ENCODE results near the gene ACY1.

ACY1 gene

DNA sequence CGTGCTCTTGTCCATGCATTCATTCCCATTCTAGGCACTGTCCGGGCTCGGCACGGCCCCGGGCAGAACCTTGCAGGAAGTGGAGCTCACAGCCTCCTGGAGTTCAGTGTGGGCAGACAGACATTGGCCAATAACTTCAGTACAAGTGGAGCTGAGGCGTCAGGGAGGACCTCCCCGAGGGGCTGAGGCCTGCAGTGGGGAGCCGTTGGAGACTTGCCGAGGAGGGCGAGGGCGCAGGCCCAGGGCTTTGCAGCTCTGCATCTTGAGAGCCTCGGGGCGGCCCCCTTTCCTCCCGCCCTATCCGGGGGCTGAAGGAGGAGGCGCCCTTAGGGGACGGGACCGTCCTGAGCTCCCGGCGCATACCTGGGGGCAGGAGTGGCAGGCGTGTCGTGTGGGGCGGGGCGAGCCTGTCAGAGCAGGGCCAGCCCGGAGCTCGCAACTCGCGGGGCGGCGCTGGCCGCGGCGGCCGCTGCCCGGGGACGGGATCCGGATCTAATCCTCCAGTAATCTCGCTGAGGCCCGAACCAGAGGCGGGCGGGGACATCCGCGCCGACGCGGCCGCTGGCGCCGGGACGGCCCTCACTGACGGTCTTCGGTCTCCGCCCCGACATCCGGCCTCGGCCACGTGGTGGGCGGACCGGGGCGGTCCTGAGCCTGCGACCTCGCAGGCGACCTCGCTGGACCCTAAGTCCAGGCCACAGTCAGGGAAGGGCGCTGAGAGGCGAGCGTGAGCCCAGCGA is at the start of gene ACY1:
ACY1 (plus strand) TSS at position 698 of the 740 bp plus-strand sequence. CDS start 530 bp downstream, outside the sequence.
- no peak for DNase-seq

DNA sequence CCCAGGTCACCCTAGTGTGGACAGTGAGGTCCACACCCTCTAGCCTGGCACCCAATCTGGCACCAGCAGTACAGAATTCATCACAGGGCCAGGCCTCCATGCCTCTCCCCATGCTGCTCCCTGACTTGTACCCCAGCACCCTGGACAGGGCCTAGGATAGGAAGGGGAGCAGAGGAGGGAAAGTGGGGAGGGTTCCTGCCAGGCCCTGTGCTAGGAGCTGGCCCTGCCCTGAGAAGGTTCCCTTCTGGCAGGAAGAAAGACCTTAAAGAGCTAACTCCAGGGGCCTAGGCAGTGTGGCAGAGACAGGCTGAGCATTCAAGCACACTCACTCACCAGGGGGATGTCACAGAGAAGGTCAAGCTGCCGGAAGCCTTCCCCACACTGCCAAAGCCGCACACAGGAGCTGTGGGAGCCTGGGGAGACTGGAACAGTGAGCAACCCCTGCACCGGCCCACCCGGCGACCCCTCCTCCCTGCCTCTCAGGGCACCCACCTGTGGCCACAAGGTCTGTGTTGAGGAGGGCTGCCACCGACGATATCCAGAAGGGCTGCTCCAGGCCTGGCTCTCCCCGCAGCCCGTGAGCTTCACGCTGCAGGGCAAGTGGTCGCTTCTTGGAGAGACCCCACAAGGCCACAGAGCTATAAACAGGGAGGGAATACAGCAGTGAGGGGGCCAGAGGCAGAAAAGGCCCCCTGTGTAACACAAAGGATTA is 49.0 kb upstream of the ACY1 start:
- no peak for DNase-seq

DNA sequence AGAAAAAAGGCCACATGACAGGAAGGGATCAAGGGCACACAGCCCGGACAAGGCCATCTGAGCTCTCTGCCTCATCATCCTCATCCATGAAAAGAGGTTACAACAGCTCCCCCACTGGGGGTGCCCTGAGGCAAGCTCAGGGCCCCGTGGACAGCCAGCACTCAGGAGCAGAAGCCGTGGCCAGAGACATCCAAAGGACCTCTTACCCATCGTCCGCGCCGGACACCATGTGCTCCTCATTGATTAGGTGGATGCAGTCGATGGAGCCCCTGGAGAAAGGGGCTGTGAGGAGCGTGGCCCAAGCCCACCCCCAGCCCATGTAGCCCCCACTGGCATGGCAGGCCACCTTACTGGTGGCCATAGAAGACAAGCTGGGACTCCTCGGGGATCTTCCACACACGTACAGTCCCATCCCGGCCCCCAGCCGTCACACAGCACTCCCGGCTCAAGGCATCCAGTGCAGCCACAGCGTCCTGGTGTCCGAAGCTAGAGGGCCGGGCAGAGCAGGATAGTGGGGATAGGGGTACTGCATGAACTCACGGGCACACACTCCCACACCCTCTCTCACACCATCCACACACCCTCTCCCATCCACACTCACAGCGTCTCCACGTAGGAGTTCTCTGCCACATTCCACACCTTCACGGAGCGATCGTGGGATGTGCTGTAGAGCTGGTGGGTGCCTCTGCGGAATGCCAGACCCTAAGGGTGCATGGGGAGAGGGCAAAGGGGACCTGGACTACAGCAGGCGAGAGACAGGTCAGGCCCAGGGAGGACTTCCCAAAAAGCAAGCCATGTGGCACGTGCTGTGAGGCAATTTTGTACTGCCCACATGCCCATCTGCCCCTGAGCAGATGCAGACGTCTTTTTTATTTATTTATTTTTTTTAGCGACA is 48.1 kb upstream of the ACY1 start:
- DNase-seq, result no peak

GRCh38 chr3:51935886-51936755 is 47.2 kb upstream of the ACY1 start:
- no peak for DNase-seq

- DNase-seq, result no peak
These were observed 46.3 kb upstream of the ACY1 start for GRCh38 chr3:51937014-51937413.

DNA sequence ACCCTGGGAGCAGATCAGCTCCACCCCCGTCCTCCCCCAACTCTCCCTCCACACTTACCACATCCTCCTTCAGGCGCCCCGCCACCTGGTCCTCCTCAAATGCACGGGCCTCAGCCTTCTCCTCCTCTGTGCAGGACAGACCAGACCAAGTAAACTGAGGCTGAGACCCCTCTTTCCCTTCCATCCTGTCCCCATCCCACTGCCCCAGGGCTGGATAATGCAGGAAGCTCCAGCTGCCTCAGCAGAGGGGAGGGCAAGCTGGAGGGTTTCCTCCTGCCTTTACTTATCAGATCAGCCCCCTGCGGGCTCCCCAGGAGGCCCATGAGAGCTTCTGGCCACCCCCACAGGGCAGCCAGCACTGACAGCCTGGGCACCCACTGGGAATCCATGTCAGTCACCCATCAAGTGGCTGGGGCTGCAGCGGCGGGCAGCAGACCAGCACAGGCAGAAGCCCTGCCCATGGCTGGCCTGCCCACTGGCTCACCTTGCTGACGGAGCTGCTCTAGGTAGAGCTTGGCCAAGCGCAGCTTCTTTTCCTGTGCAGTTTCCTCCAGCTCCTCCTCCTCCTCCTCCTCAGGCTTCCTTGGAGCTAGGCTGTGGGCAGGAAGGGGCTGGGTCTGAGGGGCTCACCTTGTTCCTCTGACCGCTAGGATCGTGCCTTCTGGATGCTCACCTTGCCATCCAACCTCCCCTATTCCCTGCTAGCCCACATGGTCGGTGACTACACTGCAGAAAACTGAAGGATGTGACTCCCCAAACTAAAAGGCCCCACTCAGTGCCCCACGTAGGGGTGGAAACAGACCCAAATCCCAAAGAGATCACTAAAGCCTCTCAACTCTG is 45.5 kb upstream of the ACY1 start:
- no peak for DNase-seq

DNA sequence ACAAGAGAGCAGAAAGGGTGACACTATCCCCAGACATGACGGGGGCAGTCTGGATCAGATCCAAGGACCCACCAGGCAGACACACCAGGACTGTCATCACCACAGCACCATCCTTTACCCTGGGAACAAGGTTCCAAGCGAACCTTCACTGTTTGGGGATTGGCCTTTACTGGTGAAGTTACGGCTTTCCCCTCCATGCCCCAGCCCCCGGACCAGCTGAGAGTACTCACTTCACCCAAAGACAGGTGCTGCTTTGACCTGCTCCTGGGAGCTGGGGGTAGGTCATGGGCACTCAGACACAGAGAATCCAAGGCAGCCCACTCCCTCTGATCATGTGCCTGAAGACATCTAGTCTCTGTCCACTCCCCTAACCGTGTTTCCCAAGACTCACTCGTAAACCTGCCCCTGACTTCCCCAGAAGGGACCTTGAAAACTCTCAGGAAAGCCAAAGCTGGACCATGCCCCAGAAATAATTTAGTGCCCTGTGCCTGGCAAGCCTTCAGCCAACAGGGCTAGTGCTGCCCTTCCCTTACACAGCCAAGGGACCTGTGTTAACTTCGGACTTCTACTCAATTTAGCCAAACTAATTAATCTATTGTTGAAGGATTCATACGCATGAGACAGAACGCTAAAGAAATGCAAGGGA is 44.4 kb upstream of the ACY1 start:
- no peak for DNase-seq

DNA sequence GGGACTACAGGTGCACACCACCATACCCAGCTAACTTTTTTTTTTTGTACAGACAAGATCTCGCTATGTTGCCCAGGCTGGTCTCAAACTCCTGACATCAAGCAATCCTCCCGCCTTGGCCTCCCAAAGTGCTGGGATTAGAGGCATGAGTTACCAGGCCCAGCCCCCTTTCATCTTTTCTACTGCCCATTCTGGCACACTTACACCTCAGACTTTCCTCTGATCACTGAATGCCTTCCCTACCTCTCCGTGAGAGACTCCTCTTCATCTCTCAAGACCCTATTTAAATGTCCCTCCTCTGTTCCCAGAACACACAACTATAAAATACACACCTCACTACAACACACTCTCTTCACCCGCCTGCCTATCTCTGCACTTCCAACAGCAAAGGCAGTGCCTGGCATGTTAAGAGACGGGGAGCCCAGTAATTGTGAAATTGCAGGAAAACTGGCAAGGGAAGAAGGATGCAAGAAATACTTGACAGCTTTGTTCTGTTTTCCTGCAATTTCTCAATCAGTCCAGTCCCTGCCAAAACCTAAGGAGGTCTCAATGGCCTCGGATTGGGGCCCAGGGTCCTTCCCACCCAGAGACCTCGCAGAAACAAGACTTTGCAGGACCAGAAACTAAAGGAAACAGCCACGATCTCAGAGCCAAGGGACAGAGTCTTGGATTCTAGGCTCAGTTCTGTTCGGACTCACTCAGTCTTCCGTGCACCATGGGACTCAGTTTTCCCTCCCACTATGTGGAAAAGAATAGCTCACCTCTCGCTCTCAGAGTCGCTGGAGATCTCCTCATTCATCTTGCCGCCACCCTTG is 42.5 kb upstream of the ACY1 start:
- no peak for DNase-seq

DNA sequence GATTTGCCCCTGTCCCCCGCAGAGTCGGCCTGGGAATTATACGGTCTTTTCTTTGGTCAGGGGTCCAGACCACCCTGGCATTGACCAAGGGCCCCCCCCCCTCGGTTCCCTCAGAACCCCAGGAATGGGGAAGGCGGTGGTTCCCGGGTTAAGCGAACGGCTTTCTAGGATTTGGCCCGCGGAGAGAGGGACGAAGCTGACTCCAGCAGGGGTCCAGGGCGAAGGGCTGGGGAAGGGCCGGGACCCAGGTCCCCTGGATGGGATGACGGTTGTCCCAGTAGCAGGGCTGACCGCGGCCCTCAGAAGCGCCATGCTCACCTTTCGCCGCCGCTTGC is 41.9 kb upstream of the ACY1 start:
- no peak for DNase-seq

- DNase-seq, result peak; percentile 81
These were observed 41.3 kb upstream of the ACY1 start, which contains the start of the genes PARP3 and RRP9 for GRCh38 chr3:51941798-51942602. PARP3 (plus strand) TSS chr3:51942363; CDS start chr3:51943356, 993 bp downstream. RRP9 (minus strand) TSS chr3:51941904; CDS start chr3:51941867, 37 bp downstream.

- no peak for DNase-seq
These were observed 40.5 kb upstream of the ACY1 start for GRCh38 chr3:51942603-51943450.

GRCh38 chr3:51943451-51944391 is 39.6 kb upstream of the ACY1 start:
- DNase-seq, result no peak

- no peak for DNase-seq
These were observed 38.8 kb upstream of the ACY1 start for GRCh38 chr3:51944451-51945021.

DNA sequence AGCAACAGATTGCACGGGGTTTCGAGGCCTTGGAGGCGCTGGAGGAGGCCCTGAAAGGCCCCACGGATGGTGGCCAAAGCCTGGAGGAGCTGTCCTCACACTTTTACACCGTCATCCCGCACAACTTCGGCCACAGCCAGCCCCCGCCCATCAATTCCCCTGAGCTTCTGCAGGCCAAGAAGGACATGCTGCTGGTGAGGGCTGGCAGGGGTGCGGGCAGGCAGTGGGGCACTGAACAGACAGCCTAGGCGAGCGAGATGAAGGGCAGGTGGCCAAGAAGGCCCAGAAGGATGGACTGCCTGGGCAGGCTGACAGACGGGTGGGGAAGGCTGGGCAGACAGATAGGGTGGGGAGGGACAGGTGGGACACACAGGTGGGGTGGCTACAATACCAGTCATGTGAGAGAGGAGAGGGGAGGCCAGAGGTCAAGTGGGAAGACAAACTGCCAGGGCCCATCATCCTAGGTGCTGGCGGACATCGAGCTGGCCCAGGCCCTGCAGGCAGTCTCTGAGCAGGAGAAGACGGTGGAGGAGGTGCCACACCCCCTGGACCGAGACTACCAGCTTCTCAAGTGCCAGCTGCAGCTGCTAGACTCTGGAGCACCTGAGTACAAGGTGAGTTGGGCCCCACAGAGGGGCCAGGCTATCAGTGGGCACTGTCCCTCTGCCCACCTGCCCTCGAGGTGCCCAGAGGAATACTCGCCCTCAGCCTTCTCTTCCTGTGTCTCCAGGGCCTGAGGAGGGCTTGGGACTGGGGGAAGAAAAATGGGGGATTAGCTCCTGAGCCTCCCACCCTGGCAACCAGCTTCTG is 38.1 kb upstream of the ACY1 start:
- DNase-seq, result no peak

- no peak for DNase-seq
These were observed 37.2 kb upstream of the ACY1 start for GRCh38 chr3:51945926-51946705.
